Left ventricle myocardium superior (tissue), 1 donor: ENCODE measurements around the gene TMEM79. TPM values are rescaled to one million over a fixed set of nuclear protein-coding genes. Genes with fewer than 3 reads are reported as not detected.

Experiments
- ATAC-seq: fragments of 200-7000 bp; cut with Tn5 transposase; one replicate; pipeline ENCODE4 v1.9.1; 2020; ENCODE audit warnings: mild to moderate bottlenecking, moderate library complexity
- DNase-seq: peaks from one replicate; pipeline ENCODE4 v3.0.0-alpha.2; 2020
- intact Hi-C: fragments of 100-400 bp; cut with micrococcal nuclease; formaldehyde crosslinking; loops from one replicate; pipeline ENCODE4 v1.11.0; 2022
- total RNA-seq: library from RNA; stranded (reverse); fragmentation: NEBNext Ultra II Directional; extraction: Animal tissue kit (Norgen Biotek cat#: 25700); gene quantifications from one replicate; pipeline ENCODE4 v1.2.1, GENCODE V29; 2021
- donor health status: DM: no; HTN: yes; CAD: no; lungs with severe emphysema.

The TMEM79 gene
- total RNA-seq, 1 donor from 2014 or later, result 1.5 TPM

DNA sequence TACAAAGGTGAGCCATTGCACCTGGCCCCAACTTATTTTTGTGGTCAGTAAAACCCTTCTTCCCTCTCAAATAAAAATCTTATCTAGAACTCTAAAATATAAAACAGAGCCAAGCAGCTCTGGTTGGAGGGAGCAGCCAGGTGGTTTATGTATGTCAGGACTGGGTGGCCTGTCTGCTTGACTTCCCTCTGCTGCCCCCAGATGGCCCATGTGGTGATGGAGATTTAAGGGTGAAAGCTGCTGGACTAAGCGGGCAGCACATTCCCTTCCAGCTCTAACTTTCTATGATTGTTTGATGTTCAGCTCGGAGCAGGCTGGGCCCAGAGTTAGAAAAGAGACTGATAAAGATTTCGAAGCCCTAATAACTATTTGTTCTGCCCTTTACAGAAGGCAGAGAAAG, 24.3 kb upstream of the TMEM79 start:
- DNase-seq (no peak), ATAC-seq (no peak)
- intact Hi-C loops, result no loop called here

DNA sequence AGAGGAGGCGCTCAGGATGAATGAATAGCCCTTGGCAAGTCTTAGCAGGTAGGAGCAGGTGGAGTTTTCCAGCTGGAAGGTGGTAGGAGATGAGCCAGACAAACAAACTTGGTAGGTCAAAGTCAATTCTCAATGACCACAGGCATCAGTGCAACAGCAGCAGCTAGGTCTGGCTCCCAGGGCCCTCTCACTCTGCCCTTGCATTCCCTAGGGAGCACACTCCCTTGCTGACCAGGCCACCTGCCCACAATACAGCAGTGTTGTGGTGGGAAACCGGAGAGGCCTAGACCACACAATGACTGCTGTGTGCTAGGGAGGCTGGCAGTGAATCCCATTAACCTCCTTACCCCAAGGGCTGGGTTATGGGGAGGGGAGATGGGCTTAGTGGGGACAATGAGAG, 23.2 kb upstream of the TMEM79 start:
- DNase-seq (no peak), ATAC-seq (no peak)
- intact Hi-C loops, result no loop called here

DNA sequence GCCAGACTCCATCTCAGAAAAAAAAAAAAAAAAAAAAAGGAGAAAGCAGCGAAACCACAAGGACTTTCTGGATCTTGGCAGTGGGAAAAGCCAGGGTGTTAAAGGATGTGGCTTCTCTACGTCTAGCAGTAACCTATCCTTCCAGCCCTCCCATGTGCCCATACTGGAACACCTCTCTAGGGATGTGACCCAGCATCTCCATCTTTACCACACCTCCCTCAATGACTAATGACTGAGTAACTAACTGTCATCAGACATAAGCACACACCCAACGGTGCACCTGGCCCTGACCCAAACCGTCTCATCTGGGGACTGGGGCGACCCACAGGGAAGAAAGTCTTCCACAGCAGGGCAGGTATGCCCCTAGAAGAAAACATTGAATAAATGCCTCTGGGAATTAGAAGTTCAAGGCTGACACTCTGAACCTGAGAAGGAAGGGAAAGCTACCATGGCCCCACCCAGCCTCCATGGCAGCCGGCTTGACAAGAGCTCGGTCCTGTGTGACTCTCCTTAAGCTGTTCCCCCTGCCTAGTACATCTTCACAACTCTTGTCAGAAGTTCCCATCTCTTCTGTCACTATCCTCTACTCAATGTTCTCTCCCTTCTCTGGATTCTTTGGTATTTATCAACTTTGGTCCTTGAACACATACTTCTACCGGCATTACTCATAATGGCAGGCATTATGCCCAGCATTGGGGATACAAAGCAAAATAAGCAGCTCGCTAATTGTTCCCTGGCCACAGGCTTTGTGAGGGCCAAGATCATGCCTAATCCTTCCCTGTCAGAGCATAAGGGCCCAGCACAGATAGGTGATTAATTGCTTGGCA, 21.5 kb upstream of the TMEM79 start:
- intact Hi-C loops, result no loop called here
- no peak for DNase-seq
- no peak for ATAC-seq

DNA sequence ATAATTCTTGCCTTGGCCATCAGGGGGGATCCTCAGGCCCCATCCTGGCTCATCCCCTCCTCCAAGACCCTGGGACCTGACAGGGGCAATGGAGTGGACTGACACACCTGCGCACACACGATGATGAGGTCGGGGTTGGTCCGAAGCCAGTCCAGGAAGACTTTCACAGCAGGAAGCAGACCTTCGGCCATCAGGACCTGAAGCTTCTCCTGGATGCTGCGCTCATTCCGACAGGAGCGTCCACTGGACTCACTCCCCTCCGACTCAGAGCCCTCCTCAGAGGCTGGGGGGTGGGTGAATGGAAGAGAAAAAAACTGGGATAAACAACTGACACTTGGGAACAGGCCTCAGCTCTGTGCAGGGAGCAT, 20.9 kb upstream of the TMEM79 start:
- intact Hi-C loops, result no loop called here
- DNase-seq (no peak), ATAC-seq (no peak)

DNA sequence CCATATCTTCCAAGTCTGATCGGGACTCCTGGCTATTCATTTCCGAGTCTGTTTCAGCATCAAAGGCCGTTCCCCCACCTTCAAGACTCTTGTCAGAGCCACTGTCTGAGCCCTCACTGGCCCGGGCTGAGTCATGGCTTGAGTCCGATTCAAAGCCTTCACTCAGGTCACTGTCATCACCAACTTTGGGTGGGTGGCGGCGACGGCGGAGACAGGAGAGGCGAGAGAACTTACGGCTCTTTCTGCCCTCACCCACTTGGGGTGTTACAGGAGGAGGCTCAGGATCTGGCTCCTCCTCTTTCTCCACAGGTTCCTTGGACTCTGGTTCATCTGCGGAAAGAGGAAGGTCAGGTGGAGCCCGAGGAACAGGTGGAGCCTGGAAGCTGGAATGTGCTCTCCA, 18.1 kb upstream of the TMEM79 start:
- DNase-seq (no peak), ATAC-seq (peak; percentile 10)
- intact Hi-C loops, result no loop called here

DNA sequence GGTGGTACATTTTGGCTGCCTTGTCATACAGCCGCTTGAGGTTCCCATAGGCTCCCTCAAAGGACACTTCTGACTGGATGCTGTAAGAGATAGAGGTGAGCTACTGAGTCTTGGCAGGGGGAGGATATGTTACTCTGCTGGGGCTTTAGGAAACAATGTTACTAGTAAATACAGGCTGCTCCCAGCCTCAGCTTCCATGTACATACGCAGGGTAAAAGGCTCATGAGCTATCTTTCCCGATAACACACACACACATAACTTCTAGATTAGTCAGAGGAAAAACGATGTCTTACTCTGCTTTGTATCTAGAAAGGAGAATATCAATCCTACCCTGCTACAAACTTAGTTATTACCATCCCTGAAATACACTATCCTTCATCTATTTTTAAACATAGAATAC, 15.8 kb upstream of the TMEM79 start:
- DNase-seq, result no peak
- ATAC-seq, result no peak
- intact Hi-C loops, result no loop called here

DNA sequence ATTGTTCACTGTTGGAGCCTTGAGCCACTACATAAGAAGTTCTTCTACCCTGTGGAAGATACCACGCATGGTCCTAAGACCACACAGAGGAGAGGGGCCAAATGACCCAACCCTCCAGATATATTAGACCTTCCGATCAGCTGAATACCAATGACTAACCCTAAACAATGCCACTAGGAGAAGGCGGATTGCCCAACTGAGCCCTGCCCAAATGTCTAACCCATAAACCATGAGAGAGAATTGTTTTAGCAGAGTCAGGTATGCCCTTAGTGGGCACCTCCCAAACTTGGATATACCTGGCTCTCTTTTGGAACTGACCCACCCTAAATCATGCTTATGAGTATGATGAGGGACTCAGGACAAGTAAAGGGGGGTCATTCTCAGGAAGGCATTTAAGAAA, 13.8 kb upstream of the TMEM79 start:
- intact Hi-C loops, result no loop called here
- ATAC-seq (no peak), DNase-seq (no peak)

DNA sequence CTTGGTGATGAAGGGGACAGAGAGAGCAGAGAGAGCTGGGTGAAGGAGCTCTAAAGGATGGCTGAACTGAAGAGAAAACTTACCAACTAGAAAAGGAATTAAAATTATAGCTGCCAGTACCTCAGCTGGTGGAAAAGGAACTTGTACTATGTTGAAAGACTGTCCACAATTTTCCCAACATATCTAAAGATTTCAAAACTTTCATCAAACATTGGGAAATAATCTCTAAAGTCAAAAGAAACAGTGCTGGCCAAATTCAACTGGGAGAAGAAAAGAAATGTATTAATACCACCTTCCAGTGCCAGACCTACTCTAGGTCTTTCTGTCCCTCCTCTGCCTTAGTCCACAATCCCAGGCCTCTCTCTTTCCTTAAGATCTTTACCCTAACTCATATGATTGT, 7.6 kb upstream of the TMEM79 start:
- intact Hi-C loops, result no loop called here
- DNase-seq (no peak), ATAC-seq (no peak)

DNA sequence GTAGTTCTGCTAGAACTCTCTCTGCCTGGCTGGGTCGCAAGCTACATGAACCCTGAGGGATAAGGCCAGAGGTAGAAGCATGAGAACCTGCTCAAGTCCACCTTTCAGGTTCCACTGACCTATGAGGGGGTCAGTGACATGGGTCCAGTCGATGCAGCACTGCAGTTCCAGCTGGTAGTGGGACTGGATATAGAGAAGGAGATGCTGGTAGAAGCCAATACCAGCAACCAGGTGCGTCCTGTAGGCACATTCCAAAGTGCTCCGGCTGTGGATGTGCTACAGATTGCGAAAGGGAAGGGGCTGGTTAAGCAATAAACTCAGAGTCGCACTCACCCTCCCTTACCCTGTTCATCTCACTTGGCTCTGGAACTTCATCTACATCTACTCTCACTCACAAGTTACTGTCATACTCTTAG, 7.2 kb upstream of the TMEM79 start:
- DNase-seq (no peak), ATAC-seq (no peak)
- intact Hi-C loops, result no loop called here

DNA sequence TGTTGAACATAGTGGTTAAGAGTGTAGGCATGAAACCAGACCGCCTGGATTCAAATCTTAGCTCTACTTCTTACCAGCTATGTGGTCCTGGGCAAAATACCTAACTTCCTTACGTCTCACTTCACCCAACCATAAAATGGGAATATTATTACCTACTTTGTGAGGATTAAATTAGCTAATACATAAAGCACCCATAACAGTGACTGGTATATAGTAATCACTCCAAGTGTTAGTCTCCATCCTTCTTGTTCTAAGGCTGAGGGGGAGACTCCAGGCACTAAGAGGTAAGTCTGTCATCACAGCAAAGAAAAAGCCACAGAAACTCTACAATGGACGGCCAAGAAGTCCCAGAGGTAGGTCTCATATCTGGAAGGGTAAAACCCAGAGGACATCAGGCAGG, 4.3 kb upstream of the TMEM79 start:
- intact Hi-C loops, result no loop called here
- no peak for ATAC-seq
- no peak for DNase-seq

DNA sequence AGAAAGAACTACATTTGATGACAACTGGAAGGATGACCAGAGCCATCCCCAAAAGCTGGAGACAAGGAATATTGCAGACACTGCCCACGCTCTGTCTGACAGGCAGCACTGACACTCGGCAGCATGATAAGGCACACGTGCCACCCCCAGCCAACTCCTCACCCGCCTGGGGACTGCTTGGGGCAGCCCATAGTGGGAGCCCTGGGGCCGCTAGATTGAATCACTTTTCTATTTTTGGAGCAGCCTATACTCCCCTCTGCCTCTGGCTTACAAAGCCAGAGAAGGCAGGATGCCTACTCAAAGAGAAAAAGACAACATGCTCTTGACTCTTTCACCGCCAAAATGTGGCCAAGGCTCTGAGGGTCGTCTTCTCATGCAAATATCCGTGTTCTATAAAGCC, 2.8 kb upstream of the TMEM79 start:
- DNase-seq (peak; percentile 77), ATAC-seq (peak; percentile 82)
- intact Hi-C loops, result no loop called here

DNA sequence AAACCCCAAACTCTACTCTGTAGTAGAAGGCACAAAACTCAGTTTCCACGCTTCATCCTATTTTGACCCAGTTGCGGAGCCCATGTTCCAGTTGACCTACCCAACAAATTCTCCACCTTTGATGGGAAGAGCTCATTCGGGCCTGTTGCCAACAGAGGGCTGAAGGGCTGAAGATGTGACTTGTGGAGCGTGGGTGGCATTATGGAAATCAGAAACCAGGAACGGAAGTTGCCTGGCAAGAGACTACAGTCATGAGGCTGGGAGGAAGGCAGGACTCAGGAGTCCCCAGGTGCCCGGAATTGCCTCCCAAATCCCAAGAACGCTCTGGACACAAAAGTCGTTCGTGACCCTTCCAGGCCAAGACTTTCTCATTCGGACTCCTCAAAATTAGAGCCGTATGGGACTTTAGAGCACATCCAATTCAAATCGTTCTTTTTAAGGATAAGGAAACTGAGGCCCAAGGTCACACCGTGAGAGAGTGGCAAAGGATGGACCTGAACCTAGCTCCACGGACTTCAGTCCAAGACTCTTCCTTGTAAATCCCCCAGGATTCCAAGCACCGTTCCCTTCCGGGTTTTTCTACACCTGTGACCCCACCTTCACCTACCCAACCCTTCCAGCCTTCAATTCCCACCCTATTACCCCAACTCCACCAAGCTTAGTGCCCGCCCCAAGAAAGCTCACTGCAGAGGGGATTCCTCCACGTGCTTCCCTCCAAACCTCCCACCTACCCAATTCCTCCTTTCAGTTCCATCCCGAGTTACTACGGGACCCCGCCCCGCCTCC, 2.2 kb upstream of the TMEM79 start:
- intact Hi-C loops, result no loop called here
- DNase-seq (no peak), ATAC-seq (peak; percentile 7)

DNA sequence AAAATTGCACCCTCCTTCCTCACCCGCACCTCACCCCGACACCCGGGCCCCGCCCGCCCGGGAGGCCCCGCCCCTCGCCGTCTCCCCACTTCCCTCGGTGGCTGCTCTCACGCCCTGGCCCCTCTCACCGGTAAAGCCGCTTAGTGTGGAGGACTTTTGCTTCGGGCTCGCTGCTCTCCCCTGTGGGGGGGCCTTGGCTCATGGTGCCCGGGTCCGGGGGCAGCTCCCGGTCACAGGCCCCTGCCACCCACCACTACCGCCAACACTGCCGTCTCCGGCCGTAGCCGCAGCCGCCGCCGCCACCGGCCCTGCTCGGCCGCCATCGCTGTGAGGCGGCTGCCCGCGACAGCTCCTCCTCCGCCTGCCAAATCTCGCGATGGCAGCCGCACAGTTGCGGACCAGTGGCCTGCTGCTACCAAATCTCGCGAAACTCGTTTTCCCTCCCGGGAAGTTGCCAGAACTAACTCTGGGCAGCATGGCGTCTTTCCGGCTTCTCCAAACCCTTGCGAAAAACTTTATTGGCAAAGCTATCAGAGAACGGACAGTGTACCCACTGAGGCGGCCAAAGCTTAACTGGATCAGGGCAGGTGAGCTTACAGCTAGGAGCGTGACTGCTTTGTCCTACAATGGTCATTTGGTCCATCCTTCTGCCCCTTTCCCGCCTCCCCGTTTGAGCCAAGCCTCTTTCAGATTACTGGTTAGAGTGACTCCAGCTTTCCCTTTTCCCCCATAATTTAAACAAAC, 1.5 kb upstream of the TMEM79 start, which contains the start of gene SMG5:
TSS of gene SMG5 (minus strand) at position 347 of the 744 bp plus-strand sequence. CDS start at position 202, 145 bp downstream.
- intact Hi-C loops, result no loop called here
- DNase-seq, result peak; percentile 97
- ATAC-seq, result peak; percentile 89

DNA sequence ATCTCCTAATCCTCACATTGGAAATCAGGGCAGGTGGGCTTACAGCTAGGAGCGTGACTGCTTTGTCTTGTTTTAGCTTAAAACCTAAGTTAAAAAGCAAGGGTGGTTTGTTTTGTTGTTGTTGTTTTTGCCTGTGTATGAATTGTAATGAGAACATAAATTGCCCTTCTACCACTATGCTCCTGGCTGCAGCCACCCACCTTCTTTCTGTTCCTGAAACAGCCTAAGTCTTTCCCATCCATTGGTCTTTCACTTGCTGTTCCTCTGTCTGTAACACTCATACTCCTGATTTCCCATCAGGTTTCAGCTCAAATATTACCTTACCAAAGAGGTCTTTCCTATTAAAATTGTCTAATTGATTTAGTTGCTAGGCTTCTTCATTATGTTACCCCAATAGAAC, 604 bp upstream of the TMEM79 start:
- intact Hi-C loops, result no loop called here
- no peak for ATAC-seq
- DNase-seq, result no peak

DNA sequence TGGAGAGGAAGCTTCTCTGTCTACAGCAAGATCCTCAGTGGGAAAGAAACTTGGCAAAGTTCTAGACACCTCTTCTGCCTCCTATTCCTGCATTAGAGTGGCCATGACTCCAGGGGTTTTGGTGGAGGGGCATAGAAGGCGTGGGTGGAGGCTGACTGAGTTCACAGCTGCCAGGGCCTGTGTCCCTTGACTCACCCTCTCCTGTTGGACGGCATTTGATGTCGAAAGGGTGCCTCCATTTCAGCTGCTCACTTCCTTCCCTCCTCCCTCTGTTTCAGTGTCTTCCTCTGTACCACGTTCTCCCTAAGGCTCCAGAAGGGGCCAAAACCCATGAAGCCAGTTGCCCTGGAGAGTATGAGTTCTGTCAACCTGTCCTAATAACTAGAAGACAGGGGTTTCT, 632 bp downstream of the TMEM79 start:
- DNase-seq, result no peak
- intact Hi-C loops, result no loop called here
- ATAC-seq, result no peak

DNA sequence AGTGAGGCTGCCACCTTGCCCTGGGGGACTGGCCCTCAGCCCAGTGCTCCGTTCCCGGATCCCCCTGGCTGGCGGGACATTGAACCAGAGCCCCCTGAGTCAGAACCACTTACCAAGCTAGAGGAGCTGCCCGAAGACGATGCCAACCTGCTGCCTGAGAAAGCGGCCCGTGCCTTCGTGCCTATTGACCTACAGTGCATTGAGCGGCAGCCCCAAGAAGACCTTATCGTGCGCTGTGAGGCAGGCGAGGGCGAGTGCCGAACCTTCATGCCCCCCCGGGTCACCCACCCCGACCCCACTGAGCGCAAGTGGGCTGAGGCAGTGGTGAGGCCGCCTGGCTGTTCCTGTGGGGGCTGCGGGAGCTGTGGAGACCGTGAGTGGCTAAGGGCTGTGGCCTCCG, 1.3 kb downstream of the TMEM79 start:
- ATAC-seq, result no peak

DNA sequence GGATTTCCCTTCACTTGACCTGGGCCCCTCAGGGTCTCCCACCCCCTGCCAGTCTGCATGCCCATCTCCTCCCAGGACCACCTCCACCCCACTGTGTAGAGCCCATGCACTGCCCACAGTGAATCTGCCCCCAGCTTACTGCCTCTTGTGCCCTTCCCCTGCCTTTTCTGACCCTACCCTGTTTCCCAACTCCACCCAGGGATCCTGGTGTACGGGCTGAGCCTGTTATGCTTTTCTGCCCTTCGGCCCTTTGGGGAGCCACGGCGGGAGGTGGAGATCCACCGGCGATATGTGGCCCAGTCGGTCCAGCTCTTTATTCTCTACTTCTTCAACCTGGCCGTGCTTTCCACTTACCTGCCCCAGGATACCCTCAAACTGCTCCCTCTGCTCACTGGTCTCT, 1.9 kb downstream of the TMEM79 start:
- no peak for DNase-seq
- intact Hi-C loops, result no loop called here

More for the DNA sequence above, 1.3 kb downstream of the TMEM79 start:
- intact Hi-C loops, result no loop called here
- no peak for DNase-seq

DNA sequence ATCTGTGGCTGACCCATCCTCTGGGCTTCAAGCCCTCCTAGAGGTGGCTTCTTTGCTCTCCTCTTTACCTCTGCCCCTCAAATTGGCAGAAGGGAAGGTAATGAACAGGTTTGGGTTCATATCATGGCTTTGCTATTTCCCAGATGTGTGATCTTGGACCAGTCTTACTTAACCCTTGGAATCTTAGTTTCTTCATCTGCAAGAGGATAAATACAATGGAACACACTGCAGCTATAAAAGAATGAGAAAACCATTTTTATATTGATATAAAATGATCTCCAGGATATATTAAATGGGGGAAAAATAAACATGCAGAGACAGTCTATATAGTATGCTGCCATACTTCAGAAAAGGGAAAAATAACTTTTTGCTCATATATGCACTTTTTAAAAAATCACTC, 5.7 kb downstream of the TMEM79 start:
- DNase-seq (no peak), ATAC-seq (no peak)
- intact Hi-C loops, result no loop called here

More for the DNA sequence above, 1.9 kb downstream of the TMEM79 start:
- no peak for ATAC-seq

DNA sequence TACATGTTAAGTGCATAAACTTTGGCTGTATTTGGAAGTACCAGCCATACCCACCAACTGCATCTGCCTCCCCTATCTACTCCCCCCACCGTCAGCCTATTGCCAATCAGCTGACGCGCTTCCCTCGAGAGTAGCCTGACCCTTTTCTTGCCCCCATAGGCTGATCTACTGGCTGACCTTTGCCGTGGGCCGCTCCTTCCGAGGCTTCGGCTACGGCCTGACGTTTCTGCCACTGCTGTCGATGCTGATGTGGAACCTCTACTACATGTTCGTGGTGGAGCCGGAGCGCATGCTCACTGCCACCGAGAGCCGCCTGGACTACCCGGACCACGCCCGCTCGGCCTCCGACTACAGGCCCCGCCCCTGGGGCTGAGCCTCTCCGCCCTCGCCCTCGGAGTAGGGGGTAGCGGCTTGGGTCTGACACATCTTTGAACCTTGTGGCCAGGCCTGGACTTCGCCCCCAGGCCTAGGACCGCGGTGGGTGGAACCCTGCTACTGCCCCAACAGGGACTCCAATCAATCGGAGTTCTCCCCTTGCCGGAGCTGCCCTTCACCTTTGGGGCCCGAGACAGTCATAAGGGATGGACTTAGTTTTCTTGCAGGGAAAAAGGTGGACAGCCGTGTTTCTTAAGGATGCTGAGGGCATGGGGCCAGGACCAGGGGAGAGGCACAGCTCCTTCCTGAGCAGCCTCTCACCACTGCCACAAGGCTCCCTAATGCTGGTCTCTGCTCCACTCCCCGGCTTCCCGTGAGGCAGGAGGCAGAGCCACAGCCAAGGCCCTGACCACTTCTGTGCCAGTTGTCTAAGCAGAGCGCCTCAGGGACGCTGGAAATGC, 7.3 kb downstream of the TMEM79 start:
- intact Hi-C loops, result no loop called here
- ATAC-seq (peak; percentile 95), DNase-seq (peak; percentile 94)
